Activated CD4-positive, alpha-beta T cell treated with anti-CD3 and anti-CD28 coated beads, Interleukin-2, amount 10 ng/mL, durations not matched to agents 7 days and 5 days (primary cell): ENCODE data around the gene FERMT3. TPM values are rescaled to one million over a fixed set of nuclear protein-coding genes. Genes with fewer than 3 reads are reported as not detected.
A peak's percentile ranks its signal among the peaks of the same experiment; 100 is the strongest.

Experiments used
- CTCF ChIA-PET: fragments of 350-600 bp; sonication (Branson Sonifier 250); formaldehyde crosslinking; loops from one replicate; lab custom pipeline; 2021; ENCODE audit warnings: antibody characterized with exemption; lab: Charles Lee
- POLR2A ChIA-PET: fragments of 350-600 bp; sonication (Branson Sonifier 250); formaldehyde crosslinking; loops from one replicate; lab custom pipeline; 2021; ENCODE audit warnings: antibody characterized with exemption; lab: Charles Lee
- DNase-seq: peaks from one replicate; pipeline ENCODE4 v3.0.0-alpha.2; 2020
- H3K27ac Mint-ChIP-seq: one replicate; pipeline ENCODE4 v1.8.0; 2021; ENCODE audit warnings: mild to moderate bottlenecking, moderate library complexity, mixed read lengths
- H3K27me3 Mint-ChIP-seq: one replicate; pipeline ENCODE4 v1.8.0; 2021; ENCODE audit warnings: mixed read lengths
- H3K36me3 Mint-ChIP-seq: one replicate; pipeline ENCODE4 v1.8.0; 2021; ENCODE audit warnings: low read depth, mixed read lengths
- H3K4me1 Mint-ChIP-seq: one replicate; pipeline ENCODE4 v1.8.0; 2021; ENCODE audit warnings: mixed read lengths
- H3K4me3 Mint-ChIP-seq: one replicate; pipeline ENCODE4 v1.8.0; 2021; ENCODE audit warnings: mild to moderate bottlenecking, moderate library complexity, mixed read lengths
- H3K9me3 Mint-ChIP-seq: one replicate; pipeline ENCODE4 v1.8.0; 2021; ENCODE audit warnings: mixed read lengths
- total RNA-seq, 2 experiments: library from RNA; stranded (reverse); gene quantifications; one replicate each; pipeline ENCODE4 v1.2.3, GENCODE V29; 2021

Gene FERMT3
- total RNA-seq, 2 experiments from 2014 or later: 190 to 207 TPM

DNA sequence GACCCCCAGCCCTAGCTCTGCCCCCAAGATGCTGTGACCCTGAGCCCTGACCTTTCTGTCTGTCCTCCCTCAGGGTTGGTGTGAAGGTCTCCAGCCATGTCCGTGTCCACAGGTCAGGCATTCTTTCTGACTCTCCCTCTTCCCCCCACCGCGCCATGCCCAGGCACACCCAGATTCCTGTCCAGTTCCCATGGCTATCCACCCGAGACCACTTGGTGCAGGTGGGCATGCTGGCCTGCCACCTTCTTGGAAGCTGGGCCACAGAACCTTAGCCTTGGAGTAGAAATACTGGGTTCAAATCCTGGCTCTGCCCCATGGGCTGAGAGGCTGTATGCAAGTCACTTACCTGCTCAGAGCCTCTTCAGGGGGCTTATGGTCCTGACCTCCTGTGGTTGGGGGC lies 42.5 kb downstream of the FERMT3 start:
- ChIA-PET POLR2A (no interaction called here), CTCF (interaction anchor here (1.1 to 11.3 kb wide), 7 partner anchors 10 to 56 kb away, joined by 3 to 162 read pairs (median 4); partner anchors contain the start of genes CATSPERZ and FERMT3)
- DNase-seq: no peak
- Mint-ChIP-seq H3K4me1 (peaks cover 32% of the 10 kb centered on the region), H3K36me3 (no peaks in the 10 kb centered on the region), H3K9me3 (no peaks in the 10 kb centered on the region), H3K4me3 (no peak overlapping the region), H3K27ac (peak overlapping the region; percentile 66), H3K27me3 (no peaks in the 10 kb centered on the region)

GRCh38 chr11:64249563-64250414 lies 43.3 kb downstream of the FERMT3 start:
- peak overlapping the region; percentile 30 for H3K4me3 Mint-ChIP-seq
- ChIA-PET POLR2A (no interaction called here), CTCF (interaction anchor here (0.6 to 11.3 kb wide), 17 partner anchors 9 to 389 kb away, joined by 3 to 162 read pairs (median 5); partner anchors contain the start of genes BAD, CATSPERZ and FKBP2)

GRCh38 chr11:64250415-64251015 lies 44.0 kb downstream of the FERMT3 start:
- peaks cover 25% of the 10 kb centered on the region for H3K4me1 Mint-ChIP-seq
- DNase-seq: no peak
- ChIA-PET POLR2A (interaction anchor here (0.6 kb wide), 1 partner anchor 35 kb away, joined by 3 read pairs; the partner anchor contains the start of gene GPR137), CTCF (interaction anchor here (0.6 to 11.3 kb wide), 19 partner anchors 7 to 389 kb away, joined by 3 to 162 read pairs (median 6); partner anchors contain the start of genes BAD, CATSPERZ and FKBP2)
- H3K36me3 Mint-ChIP-seq: no peaks in the 10 kb centered on the region
- no peaks in the 10 kb centered on the region for H3K9me3 Mint-ChIP-seq
- H3K27ac Mint-ChIP-seq: no peak overlapping the region
- peak overlapping the region; percentile 78 for H3K4me3 Mint-ChIP-seq
- no peaks in the 10 kb centered on the region for H3K27me3 Mint-ChIP-seq

More at GRCh38 chr11:64249563-64250414, 43.3 kb downstream of the FERMT3 start:
- no peak for DNase-seq
- H3K36me3 Mint-ChIP-seq: no peaks in the 10 kb centered on the region
- H3K27me3 Mint-ChIP-seq: no peaks in the 10 kb centered on the region
- no peak overlapping the region for H3K27ac Mint-ChIP-seq
- H3K4me1 Mint-ChIP-seq: peaks cover 29% of the 10 kb centered on the region
- no peaks in the 10 kb centered on the region for H3K9me3 Mint-ChIP-seq

DNA sequence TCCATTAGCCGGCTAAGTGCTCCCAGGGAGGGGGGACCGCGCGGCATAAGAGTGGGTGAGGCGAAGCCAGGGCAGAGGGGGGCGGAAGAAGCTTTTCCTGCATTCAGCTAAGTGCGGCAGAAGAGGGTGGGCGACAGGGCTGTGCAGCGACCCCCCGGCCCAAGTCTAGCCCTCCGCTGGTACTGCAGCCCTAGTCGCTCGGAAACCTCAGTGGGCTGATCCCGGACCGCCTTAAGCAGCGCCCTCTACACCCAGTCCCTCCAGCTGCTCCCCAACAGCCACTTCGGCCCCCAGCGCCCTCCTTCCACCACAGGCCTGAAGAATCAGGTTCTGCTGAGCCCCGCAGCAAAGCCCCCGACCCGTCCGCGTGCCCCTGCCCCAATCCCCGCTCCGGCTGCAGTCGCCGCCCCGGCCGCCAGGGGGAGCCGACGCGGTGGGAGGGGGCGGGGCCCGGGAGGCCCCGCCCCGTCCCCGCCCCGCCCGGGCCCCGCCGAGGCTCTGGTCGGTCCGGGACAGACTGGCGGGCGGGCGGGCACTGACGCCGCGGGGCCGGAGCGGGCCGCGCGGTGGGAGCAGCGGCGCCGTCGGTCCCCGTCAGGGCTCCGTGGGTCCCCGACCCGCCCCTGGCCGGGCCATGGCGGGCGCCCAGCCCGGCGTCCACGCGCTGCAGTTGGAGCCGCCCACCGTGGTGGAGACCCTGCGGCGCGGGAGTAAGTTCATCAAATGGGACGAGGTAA lies 44.7 kb downstream of the FERMT3 start, which contains the start of gene PLCB3:
PLCB3 (plus strand) TSS at position 515 of the 737 bp plus-strand sequence; CDS start at position 635, 120 bp downstream.
- Mint-ChIP-seq H3K27ac (peak within 1 kb of the TSS; percentile 62), H3K9me3 (no peaks in the 10 kb centered on the region), H3K27me3 (no peaks in the 10 kb centered on the region), H3K4me3 (peak within 1 kb of the TSS; percentile 82), H3K4me1 (peaks cover 25% of the 10 kb centered on the region), H3K36me3 (no peaks in the 10 kb centered on the region)
- DNase-seq: peak; percentile 62
- ChIA-PET POLR2A (interaction anchor here (0.6 kb wide), 1 partner anchor 35 kb away, joined by 3 read pairs; the partner anchor contains the start of gene GPR137), CTCF (interaction anchor here (0.6 to 11.3 kb wide), 18 partner anchors 8 to 106 kb away, joined by 3 to 162 read pairs (median 7); partner anchors contain the start of genes BAD, CATSPERZ, FKBP2 and PRDX5)

GRCh38 chr11:64251753-64252002 lies 45.2 kb downstream of the FERMT3 start:
- Mint-ChIP-seq H3K9me3 (no peaks in the 10 kb centered on the region), H3K4me3 (peak overlapping the region; percentile 82), H3K27me3 (no peaks in the 10 kb centered on the region), H3K4me1 (peaks cover 25% of the 10 kb centered on the region), H3K27ac (peak overlapping the region; percentile 62), H3K36me3 (no peaks in the 10 kb centered on the region)
- ChIA-PET POLR2A (no interaction called here), CTCF (interaction anchor here (1.0 to 11.3 kb wide), 13 partner anchors 9 to 105 kb away, joined by 3 to 162 read pairs (median 8); partner anchors contain the start of genes BAD, CATSPERZ, FKBP2 and PRDX5)
- DNase-seq: no peak

- DNase-seq: no peak
- Mint-ChIP-seq H3K27ac (peak overlapping the region; percentile 62), H3K36me3 (no peaks in the 10 kb centered on the region), H3K27me3 (no peaks in the 10 kb centered on the region), H3K4me3 (peak overlapping the region; percentile 82), H3K9me3 (no peaks in the 10 kb centered on the region), H3K4me1 (peaks cover 21% of the 10 kb centered on the region)
- ChIA-PET POLR2A (no interaction called here), CTCF (interaction anchor here (0.6 to 11.3 kb wide), 13 partner anchors 9 to 1861 kb away, joined by 3 to 162 read pairs (median 7); partner anchors contain the start of genes CATSPERZ, FKBP2, PRDX5 and TRMT112)
These were observed 45.7 kb downstream of the FERMT3 start for GRCh38 chr11:64252003-64252872.

DNA sequence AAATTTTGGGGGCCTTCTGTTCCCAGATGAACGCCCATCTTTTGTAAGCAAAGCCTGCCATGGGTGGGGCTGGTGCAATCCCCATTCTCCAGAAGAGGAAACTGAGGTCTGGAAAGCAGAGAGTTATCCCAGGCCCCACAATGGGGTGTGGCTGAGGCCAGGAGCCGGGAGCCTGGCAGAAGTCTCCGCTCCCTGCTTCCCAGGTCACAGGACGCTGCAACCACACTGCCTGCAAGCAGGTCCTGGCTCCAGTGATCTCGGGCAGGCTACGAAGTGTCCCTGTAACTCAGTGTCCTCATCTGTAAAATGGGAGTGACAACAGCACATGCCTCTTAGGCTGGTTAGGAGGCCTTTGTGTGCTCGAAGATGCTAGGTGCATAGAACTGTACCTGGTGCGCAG lies 46.5 kb downstream of the FERMT3 start:
- no peak for DNase-seq
- no peaks in the 10 kb centered on the region for H3K36me3 Mint-ChIP-seq
- H3K27ac Mint-ChIP-seq: no peak overlapping the region
- no peaks in the 10 kb centered on the region for H3K9me3 Mint-ChIP-seq
- peaks cover 17% of the 10 kb centered on the region for H3K4me1 Mint-ChIP-seq
- CTCF ChIA-PET: interaction anchor here (1.0 to 11.3 kb wide), 6 partner anchors 10 to 46 kb away, joined by 3 to 162 read pairs (median 12); partner anchors contain the start of gene FERMT3
- H3K4me3 Mint-ChIP-seq: peak overlapping the region; percentile 3
- no peaks in the 10 kb centered on the region for H3K27me3 Mint-ChIP-seq
- POLR2A ChIA-PET: no interaction called here

GRCh38 chr11:64253481-64253880 lies 47.0 kb downstream of the FERMT3 start:
- H3K4me1 Mint-ChIP-seq: peaks cover 16% of the 10 kb centered on the region
- ChIA-PET POLR2A (interaction anchor here (0.7 kb wide), 1 partner anchor 30 kb away, joined by 3 read pairs; no protein-coding TSS in a partner anchor), CTCF (interaction anchor here (0.6 to 3.5 kb wide), 6 partner anchors 10 to 47 kb away, joined by 3 to 12 read pairs (median 3); partner anchors contain the start of genes FERMT3, NUDT22 and TRPT1)
- no peaks in the 10 kb centered on the region for H3K36me3 Mint-ChIP-seq
- DNase-seq: no peak
- no peak overlapping the region for H3K27ac Mint-ChIP-seq
- H3K4me3 Mint-ChIP-seq: peak overlapping the region; percentile 3
- H3K27me3 Mint-ChIP-seq: no peaks in the 10 kb centered on the region
- H3K9me3 Mint-ChIP-seq: no peaks in the 10 kb centered on the region

DNA sequence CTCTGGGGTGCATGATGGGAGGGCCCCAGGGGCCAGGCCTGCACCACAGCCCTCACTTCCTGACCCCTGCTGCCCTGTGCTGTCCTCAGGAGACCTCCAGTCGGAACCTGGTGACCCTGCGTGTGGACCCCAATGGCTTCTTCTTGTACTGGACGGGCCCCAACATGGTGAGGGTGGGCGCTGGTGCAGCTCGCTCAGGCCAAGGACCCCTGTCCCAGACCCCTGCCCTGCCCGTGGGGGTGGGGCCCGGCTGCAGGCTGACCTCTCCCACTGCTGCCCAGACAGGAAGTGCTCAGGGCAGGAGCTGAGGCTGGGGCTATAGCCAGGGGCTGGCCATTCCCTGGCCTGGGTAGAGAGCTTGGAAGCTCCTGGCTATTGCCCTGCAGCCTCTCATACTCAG lies 47.8 kb downstream of the FERMT3 start:
- Mint-ChIP-seq H3K27ac (no peak overlapping the region), H3K4me3 (no peak overlapping the region), H3K36me3 (peaks cover 2% of the 10 kb centered on the region), H3K27me3 (no peaks in the 10 kb centered on the region), H3K9me3 (no peaks in the 10 kb centered on the region), H3K4me1 (peaks cover 15% of the 10 kb centered on the region)
- DNase-seq: no peak
- POLR2A ChIA-PET: no interaction called here
- CTCF ChIA-PET: interaction anchor here (0.9 to 3.5 kb wide), 5 partner anchors 10 to 50 kb away, joined by 3 to 12 read pairs (median 4); partner anchors contain the start of genes FERMT3, NUDT22 and TRPT1

DNA sequence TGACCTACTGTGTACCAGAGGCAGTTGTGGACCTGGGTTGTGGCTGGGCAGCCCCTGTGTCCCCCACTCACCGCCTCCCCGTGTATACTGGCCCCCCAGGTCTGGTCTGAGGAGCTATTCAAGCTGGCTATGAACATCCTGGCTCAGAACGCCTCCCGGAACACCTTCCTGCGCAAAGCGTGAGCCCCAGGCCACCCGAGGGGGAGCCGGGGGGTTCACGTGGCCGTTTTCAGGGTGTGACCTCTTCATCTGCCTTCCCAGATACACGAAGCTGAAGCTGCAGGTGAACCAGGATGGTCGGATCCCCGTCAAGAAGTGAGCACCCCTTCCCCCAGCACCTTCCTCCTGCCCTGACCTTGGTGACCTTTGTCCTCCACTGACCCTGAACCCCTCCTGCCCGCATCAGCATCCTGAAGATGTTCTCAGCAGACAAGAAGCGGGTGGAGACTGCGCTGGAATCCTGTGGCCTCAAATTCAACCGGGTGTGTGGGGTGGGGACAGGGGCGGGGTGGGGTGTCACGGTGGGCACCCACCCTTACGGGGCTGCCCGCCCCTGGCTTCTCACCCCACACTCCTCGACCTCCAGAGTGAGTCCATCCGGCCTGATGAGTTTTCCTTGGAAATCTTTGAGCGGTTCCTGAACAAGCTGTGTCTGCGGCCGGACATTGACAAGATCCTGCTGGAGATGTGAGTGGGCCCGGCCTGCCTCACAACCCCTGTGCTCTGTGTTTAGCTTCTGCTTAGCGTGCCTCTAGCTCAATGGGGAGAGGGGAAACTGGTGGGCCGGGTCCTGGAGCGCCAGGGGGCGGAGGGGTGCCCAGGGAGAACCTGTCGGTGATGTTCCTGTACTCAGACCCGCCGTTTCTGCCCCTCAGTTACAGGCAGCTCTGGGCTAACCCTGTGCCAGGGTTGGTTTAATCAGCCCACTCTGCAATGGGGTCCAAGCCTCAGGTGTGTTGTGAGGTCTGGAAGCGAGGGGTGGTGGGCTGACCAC lies 48.9 kb downstream of the FERMT3 start:
- DNase-seq: no peak
- Mint-ChIP-seq H3K27me3 (no peaks in the 10 kb centered on the region), H3K4me3 (no peak overlapping the region), H3K9me3 (no peaks in the 10 kb centered on the region), H3K27ac (no peak overlapping the region), H3K36me3 (peaks cover 10% of the 10 kb centered on the region), H3K4me1 (peaks cover 17% of the 10 kb centered on the region)
- CTCF ChIA-PET: interaction anchor here (0.9 to 3.5 kb wide), 8 partner anchors 9 to 52 kb away, joined by 3 to 14 read pairs (median 4); partner anchors contain the start of gene FKBP2
- POLR2A ChIA-PET: no interaction called here
